Measurements from ENCODE around the gene CKS1B. TPM values are rescaled to one million over a fixed set of nuclear protein-coding genes. Genes with fewer than 3 reads are reported as not detected.

The CKS1B gene
- total RNA-seq, 6 experiments from 2014 or later = 14.9 to 51.7 (median 23.1) TPM

- intact Hi-C loops (cut with DNase I) = no loop called here
- TF ChIP-seq POLR2A (IDR thresholded peaks at IDR 0.05) (no peak), CTCF (IDR thresholded peaks at IDR 0.05) (no peak)
- Histone ChIP-seq H3K27me3 (no peaks in the 10 kb centered on the region), H3K9me3 (no peaks in the 10 kb centered on the region), H3K4me1 (peaks cover 0 to 23% (median 2%) of the 10 kb centered on the region in 4 donors), H3K4me3 (no peak overlapping the region), H3K36me3 (no peaks in the 10 kb centered on the region), H3K27ac (no peak overlapping the region)
- ATAC-seq (no peak), DNase-seq (no peak)
- 80% methylated on average over 2 of the region's 9 CpGs for WGBS (ENCODE audit: insufficient coverage, low coverage, low lambda C conversion rate, missing lambda C conversion rate)
Observed at GRCh38 chr1:155026154-155026553, 51.7 kb downstream of the CKS1B start.

DNA sequence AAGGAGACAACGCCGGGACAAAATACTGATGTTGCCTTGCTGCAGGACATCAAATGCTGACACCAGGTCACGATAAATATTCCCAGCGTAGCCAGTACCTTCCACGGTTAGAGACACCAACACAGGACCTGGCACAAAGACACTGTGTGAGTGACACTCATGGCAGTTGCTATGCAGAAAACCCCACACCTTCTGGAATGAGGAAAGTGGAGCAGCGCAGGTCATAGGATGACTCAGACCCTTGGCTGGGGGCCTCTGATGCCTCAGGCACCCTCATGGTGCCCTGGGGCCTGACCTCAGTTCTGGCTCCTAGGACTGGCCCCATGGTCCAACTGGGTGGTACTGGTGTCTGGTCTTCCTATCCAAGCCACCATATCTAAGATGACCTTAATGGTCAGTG, 52.1 kb downstream of the CKS1B start:
- WGBS (ENCODE audit: insufficient coverage, low coverage, low lambda C conversion rate, missing lambda C conversion rate) = 88% methylated on average over 6 of the region's 6 CpGs
- H3K36me3 ChIP-seq = no peaks in the 10 kb centered on the region
- ATAC-seq = peak in 1 of 4 donors; percentile 64

More for the DNA sequence above, 52.1 kb downstream of the CKS1B start:
- intact Hi-C loops (cut with DNase I) = no loop called here
- H3K9me3 ChIP-seq = no peaks in the 10 kb centered on the region
- H3K4me1 ChIP-seq = peaks cover 0 to 23% (median 2%) of the 10 kb centered on the region in 4 donors
- no peak overlapping the region for H3K27ac ChIP-seq
- no peaks in the 10 kb centered on the region for H3K27me3 ChIP-seq
- no peak overlapping the region for H3K4me3 ChIP-seq
- DNase-seq = no peak
- no peak for TF ChIP-seq POLR2A (IDR thresholded peaks at IDR 0.05)
- no peak for TF ChIP-seq CTCF (IDR thresholded peaks at IDR 0.05)

Small RNA genes lying within 50 kb of the gene (microRNA-seq; reads per million reads assigned to microRNA genes)
- 0 to 0.29 reads per million in 2 donors for gene MIR4258

Small RNA genes lying within 50 kb of the gene (small RNA-seq; reads per million reads assigned to genes)
- gene MIR4258 (0 reads per million in 2 experiments), gene RF00017 (0 reads per million in 2 experiments)

Other genes starting within 250 kb of the CKS1B start
- under 1 TPM; 0.15 to 0.64 (median 0.32) TPM for gene KCNN3, start 104.4 kb upstream of the CKS1B start, total RNA-seq
- 10 to 100 TPM; 16.9 to 34.5 (median 29.2) TPM for gene PMVK, start 38.0 kb upstream of the CKS1B start, total RNA-seq
- 10 to 100 TPM; 16.7 to 25.9 (median 19.1) TPM for gene PBXIP1, start 18.6 kb upstream of the CKS1B start, total RNA-seq
- gene PYGO2, start 12.9 kb upstream of the CKS1B start, total RNA-seq = 10 to 100 TPM in 4 of 6 experiments, 1 to 10 TPM in 2; 9.1 to 13.5 (median 10.9) TPM
- 100 to 1,000 TPM in 1 of 6 experiments, 10 to 100 TPM in 5; 44.6 to 108 (median 75.3) TPM for gene SHC1, start 3.9 kb upstream of the CKS1B start, total RNA-seq
- gene FLAD1, start 8.7 kb downstream of the CKS1B start, total RNA-seq = 10 to 100 TPM; 18.3 to 33.1 (median 24.6) TPM
- not detected for gene LENEP, start 18.9 kb downstream of the CKS1B start, total RNA-seq
- gene ZBTB7B, start 28.1 kb downstream of the CKS1B start, total RNA-seq = 10 to 100 TPM; 35.0 to 83.8 (median 38.8) TPM
- 1 to 10 TPM in 1 of 6 experiments, under 1 TPM in 4, not detected in 1; 0.72 to 1.4 (median 0.81) TPM for gene DCST2, start 59.1 kb downstream of the CKS1B start, total RNA-seq
- not detected for gene DCST1, start 59.1 kb downstream of the CKS1B start, total RNA-seq
- 10 to 100 TPM; 16.2 to 33.9 (median 26.4) TPM for gene ADAM15, start 76.6 kb downstream of the CKS1B start, total RNA-seq
- gene EFNA4, start 89.1 kb downstream of the CKS1B start, total RNA-seq = 1 to 10 TPM; 2.3 to 6.4 (median 3.0) TPM
- 1 to 10 TPM in 4 of 6 experiments, under 1 TPM in 2; 0.26 to 4.0 (median 2.5) TPM for gene EFNA3, start 104.2 kb downstream of the CKS1B start, total RNA-seq
- 100 to 1,000 TPM in 5 of 6 experiments, 10 to 100 TPM in 1; 87.5 to 419 (median 196) TPM for gene EFNA1, start 153.2 kb downstream of the CKS1B start, total RNA-seq
- 10 to 100 TPM; 16.2 to 28.1 (median 24.4) TPM for gene SLC50A1, start 161.2 kb downstream of the CKS1B start, total RNA-seq
- 100 to 1,000 TPM in 1 of 6 experiments, 10 to 100 TPM in 5; 50.4 to 106 (median 60.4) TPM for gene DPM3, start 165.8 kb downstream of the CKS1B start, total RNA-seq
- gene KRTCAP2, start 198.6 kb downstream of the CKS1B start, total RNA-seq = 100 to 1,000 TPM in 3 of 6 experiments, 10 to 100 TPM in 3; 85.5 to 145 (median 99.9) TPM
- gene TRIM46, start 199.2 kb downstream of the CKS1B start, total RNA-seq = under 1 TPM in 2 of 6 experiments, not detected in 4; 0.09 to 0.15 TPM
- 10 to 100 TPM in 3 of 6 experiments, 1 to 10 TPM in 3; 4.0 to 14.4 (median 10.5) TPM for gene THBS3, start 233.2 kb downstream of the CKS1B start, total RNA-seq
- 10 to 100 TPM; 20.0 to 50.7 (median 23.9) TPM for gene MTX1, start 234.0 kb downstream of the CKS1B start, total RNA-seq